Astrocyte (in vitro differentiated cells and primary cell): ENCODE measurements around the gene IFT81. TPM values are rescaled to one million over a fixed set of nuclear protein-coding genes. Genes with fewer than 3 reads are reported as not detected.

Source experiments
- DNase-seq: peaks from one replicate; pipeline ENCODE4 v3.0.0-alpha.2; 2010; ENCODE audit warnings: low read depth
- FAIRE-seq: peaks from 2 replicates; lab custom pipeline; 2011; peaks lifted over from hg19 to GRCh38; lab: Jason Lieb, UNC
- H2AFZ ChIP-seq: 2 replicates; pipeline ENCODE4 v1.6.0; 2012; ENCODE audit warnings: low read depth, low read length, inconsistent platforms
- H3K27ac ChIP-seq: 2 replicates; pipeline ENCODE4 v1.5.1; 2011; ENCODE audit warnings: low read depth, low read length, inconsistent platforms
- H3K27me3 ChIP-seq: 2 replicates; pipeline ENCODE4 v1.6.0; 2011; ENCODE audit warnings: low read length, inconsistent platforms; ENCODE audit not compliant: insufficient read depth
- H3K36me3 ChIP-seq: 2 replicates; pipeline ENCODE4 v1.5.1; 2011; ENCODE audit warnings: low read length, inconsistent platforms; ENCODE audit not compliant: insufficient read depth
- H3K4me1 ChIP-seq: 2 replicates; pipeline ENCODE4 v1.5.1; 2011; ENCODE audit warnings: low read length, inconsistent platforms; ENCODE audit not compliant: insufficient read depth
- H3K4me2 ChIP-seq: 2 replicates; pipeline ENCODE4 v1.6.0; 2012; ENCODE audit warnings: low read length, inconsistent platforms
- H3K4me3 ChIP-seq: 2 replicates; pipeline ENCODE4 v1.5.1; 2011; ENCODE audit warnings: low read depth, mild to moderate bottlenecking, low read length, inconsistent platforms; ENCODE audit not compliant: insufficient read depth
- H3K79me2 ChIP-seq: 2 replicates; pipeline ENCODE4 v1.6.0; 2012; ENCODE audit warnings: mild to moderate bottlenecking, low read length, inconsistent platforms; ENCODE audit not compliant: insufficient read depth
- H3K9ac ChIP-seq: 2 replicates; pipeline ENCODE4 v1.6.0; 2012; ENCODE audit warnings: mild to moderate bottlenecking, low read length, inconsistent platforms
- H3K9me3 ChIP-seq: 2 replicates; pipeline ENCODE4 v1.5.1; 2012; ENCODE audit warnings: low read depth, mild to moderate bottlenecking, low read length, inconsistent platforms; ENCODE audit not compliant: insufficient read depth
- H4K20me1 ChIP-seq: 2 replicates; pipeline ENCODE4 v1.6.0; 2012; ENCODE audit warnings: low read length, inconsistent platforms; ENCODE audit not compliant: insufficient read depth
- H3K27ac Mint-ChIP-seq: one replicate; pipeline ENCODE4 v1.8.0; 2021; ENCODE audit warnings: mild to moderate bottlenecking, mixed read lengths; ENCODE audit not compliant: unreplicated experiment
- H3K27me3 Mint-ChIP-seq: one replicate; pipeline ENCODE4 v1.8.0; 2021; ENCODE audit warnings: low read depth, mixed read lengths; ENCODE audit not compliant: unreplicated experiment
- H3K36me3 Mint-ChIP-seq: one replicate; pipeline ENCODE4 v1.8.0; 2021; ENCODE audit warnings: low read depth, mixed read lengths; ENCODE audit not compliant: unreplicated experiment
- H3K4me1 Mint-ChIP-seq: one replicate; pipeline ENCODE4 v1.8.0; 2021; ENCODE audit warnings: low read depth, mixed read lengths; ENCODE audit not compliant: unreplicated experiment
- H3K4me3 Mint-ChIP-seq: one replicate; pipeline ENCODE4 v1.8.0; 2021; ENCODE audit warnings: mild to moderate bottlenecking, moderate library complexity, mixed read lengths; ENCODE audit not compliant: unreplicated experiment
- H3K9me3 Mint-ChIP-seq: one replicate; pipeline ENCODE4 v1.8.0; 2021; ENCODE audit warnings: mild to moderate bottlenecking, mixed read lengths; ENCODE audit not compliant: unreplicated experiment
- CTCF ChIP-seq: IDR thresholded peaks from 2 replicates; pipeline ENCODE4 v1.5.1; 2011; ENCODE audit warnings: low read depth, mild to moderate bottlenecking, inconsistent platforms, low read length, moderate library complexity; ENCODE audit not compliant: insufficient read depth
- EZH2 ChIP-seq: IDR thresholded peaks from 2 replicates; pipeline ENCODE4 v1.6.1; 2012; ENCODE audit warnings: mild to moderate bottlenecking, low read length, inconsistent platforms; ENCODE audit not compliant: insufficient read depth
- total RNA-seq: library from RNA; stranded (reverse); gene quantifications from 2 replicates; pipeline ENCODE4 v1.2.1, GENCODE V29; 2021

Gene IFT81
- total RNA-seq, 1 donor from 2014 or later = 12.3 TPM

- H4K20me1 ChIP-seq = no peaks in the 10 kb centered on the region
- no peaks in the 10 kb centered on the region for H3K9me3 ChIP-seq
- Mint-ChIP-seq H3K36me3 (peaks cover 16% of the 10 kb centered on the region), H3K27me3 (peaks cover 3% of the 10 kb centered on the region), H3K4me3 (no peak overlapping the region), H3K27ac (no peak overlapping the region), H3K4me1 (peaks cover 7% of the 10 kb centered on the region), H3K9me3 (peaks cover 5% of the 10 kb centered on the region)
- FAIRE-seq (no peak), DNase-seq (no peak)
- H2AFZ ChIP-seq = no peak overlapping the region
- H3K27me3 ChIP-seq = no peaks in the 10 kb centered on the region
- no peak overlapping the region for H3K9ac ChIP-seq
- no peak overlapping the region for H3K27ac ChIP-seq
- no peaks in the 10 kb centered on the region for H3K36me3 ChIP-seq
- TF ChIP-seq EZH2 = no peak
- TF ChIP-seq CTCF = peak; percentile 9
- no peak overlapping the region for H3K4me2 ChIP-seq
- peaks cover 4% of the 10 kb centered on the region for H3K4me1 ChIP-seq
- H3K79me2 ChIP-seq = no peaks in the 10 kb centered on the region
- no peak overlapping the region for H3K4me3 ChIP-seq
Observed at GRCh38 chr12:110245369-110245772, 121.2 kb downstream of the IFT81 start.

GRCh38 chr12:110246636-110247339 lies 122.6 kb downstream of the IFT81 start:
- DNase-seq = no peak
- Mint-ChIP-seq H3K4me1 (peaks cover 7% of the 10 kb centered on the region), H3K4me3 (no peak overlapping the region), H3K27ac (no peak overlapping the region), H3K36me3 (peaks cover 16% of the 10 kb centered on the region), H3K9me3 (peaks cover 5% of the 10 kb centered on the region), H3K27me3 (peaks cover 3% of the 10 kb centered on the region)
- no peak for FAIRE-seq
- no peak for TF ChIP-seq EZH2
- TF ChIP-seq CTCF = no peak
- H3K4me2 ChIP-seq = no peak overlapping the region
- no peaks in the 10 kb centered on the region for H3K79me2 ChIP-seq
- H3K4me3 ChIP-seq = no peak overlapping the region
- no peaks in the 10 kb centered on the region for H3K9me3 ChIP-seq
- H3K27me3 ChIP-seq = no peaks in the 10 kb centered on the region
- H3K9ac ChIP-seq = no peak overlapping the region
- H2AFZ ChIP-seq = no peak overlapping the region
- no peaks in the 10 kb centered on the region for H3K36me3 ChIP-seq
- no peaks in the 10 kb centered on the region for H4K20me1 ChIP-seq
- H3K27ac ChIP-seq = no peak overlapping the region
- peaks cover 4% of the 10 kb centered on the region for H3K4me1 ChIP-seq

GRCh38 chr12:110247340-110248095 lies 123.4 kb downstream of the IFT81 start:
- Histone ChIP-seq H2AFZ (no peak overlapping the region), H3K79me2 (no peaks in the 10 kb centered on the region), H3K9ac (no peak overlapping the region), H3K9me3 (no peaks in the 10 kb centered on the region), H3K4me2 (no peak overlapping the region), H3K4me3 (no peak overlapping the region), H3K27me3 (no peaks in the 10 kb centered on the region), H4K20me1 (no peaks in the 10 kb centered on the region), H3K27ac (no peak overlapping the region), H3K4me1 (peaks cover 4% of the 10 kb centered on the region), H3K36me3 (no peaks in the 10 kb centered on the region)
- no peak overlapping the region for H3K4me3 Mint-ChIP-seq
- H3K9me3 Mint-ChIP-seq = peaks cover 5% of the 10 kb centered on the region
- no peak for TF ChIP-seq CTCF
- no peak for TF ChIP-seq EZH2
- FAIRE-seq (no peak), DNase-seq (no peak)
- H3K36me3 Mint-ChIP-seq = peaks cover 16% of the 10 kb centered on the region
- no peak overlapping the region for H3K27ac Mint-ChIP-seq
- H3K4me1 Mint-ChIP-seq = peaks cover 7% of the 10 kb centered on the region
- H3K27me3 Mint-ChIP-seq = peaks cover 3% of the 10 kb centered on the region
